SKM-1 treated with dmso at 0.1 percent for 144 hours (cell line): ENCODE measurements around the gene MYO1E.
A peak's percentile ranks its signal among the peaks of the same experiment; 100 is the strongest.
"Not testable (repeated sequence)": the region's sequence is repeated elsewhere in the genome, so short reads cannot be mapped to it uniquely, and the experiment has no call there.

ENCODE experiments used
- DNase-seq: peaks from one replicate; lab custom pipeline; 2025; ENCODE audit not compliant: unreplicated experiment; lab: John Stamatoyannopoulos, UW

MYO1E gene

GRCh38 chr15:59372352-59373211 is at the start of gene MYO1E:
Gene MYO1E, minus strand, starts transcription at chr15:59372871. Its CDS starts 371 bp downstream, at chr15:59372500.
- peak; percentile 84 for DNase-seq

- DNase-seq: no peak
Observed at GRCh38 chr15:59420986-59421618, 48.4 kb upstream of the MYO1E start.

GRCh38 chr15:59420108-59420507 is 47.4 kb upstream of the MYO1E start:
- DNase-seq: no peak

- no peak for DNase-seq
Observed at GRCh38 chr15:59419170-59419569, 46.5 kb upstream of the MYO1E start.

GRCh38 chr15:59416816-59417215 is 44.1 kb upstream of the MYO1E start:
- DNase-seq: no peak

- no peak for DNase-seq
Observed at GRCh38 chr15:59413577-59413976, 40.9 kb upstream of the MYO1E start.

GRCh38 chr15:59410391-59410896 is 37.8 kb upstream of the MYO1E start:
- no peak for DNase-seq

GRCh38 chr15:59407946-59408345 is 35.3 kb upstream of the MYO1E start:
- no peak for DNase-seq

GRCh38 chr15:59406446-59406845 is 33.8 kb upstream of the MYO1E start:
- DNase-seq: peak; percentile 64

- no peak for DNase-seq
Observed at GRCh38 chr15:59405079-59405478, 32.4 kb upstream of the MYO1E start.

- no peak for DNase-seq
Observed at GRCh38 chr15:59401824-59402569, 29.3 kb upstream of the MYO1E start.

GRCh38 chr15:59401051-59401823 is 28.6 kb upstream of the MYO1E start:
- not testable (repeated sequence) for DNase-seq

GRCh38 chr15:59400103-59400813 is 27.6 kb upstream of the MYO1E start:
- no peak for DNase-seq

- peak; percentile 89 for DNase-seq
Observed at GRCh38 chr15:59399465-59400102, 26.9 kb upstream of the MYO1E start.

- no peak for DNase-seq
Observed at GRCh38 chr15:59398220-59398619, 25.5 kb upstream of the MYO1E start.

- DNase-seq: no peak
Observed at GRCh38 chr15:59396679-59397078, 24.0 kb upstream of the MYO1E start.

GRCh38 chr15:59396211-59396610 is 23.5 kb upstream of the MYO1E start:
- DNase-seq: no peak

- no peak for DNase-seq
Observed at GRCh38 chr15:59394166-59394661, 21.5 kb upstream of the MYO1E start.

GRCh38 chr15:59392299-59392698 is 19.6 kb upstream of the MYO1E start:
- DNase-seq: no peak
